Mesendoderm (in vitro differentiated cells): ENCODE data around the gene CPT1B.

ENCODE experiments used
- DNase-seq: peaks from one replicate; pipeline ENCODE4 v3.0.0; 2013
- H2AK5ac ChIP-seq: 2 replicates; pipeline ENCODE4 v1.6.1; 2013; ENCODE audit warnings: low read length, inconsistent platforms
- H2BK120ac ChIP-seq: 2 replicates; pipeline ENCODE4 v1.6.1; 2013; ENCODE audit warnings: low read depth, mild to moderate bottlenecking, low read length, moderate library complexity, mixed read lengths
- H2BK15ac ChIP-seq: replicated peaks from 2 replicates; pipeline ENCODE4 v1.6.1; 2013; ENCODE audit warnings: low read depth, mild to moderate bottlenecking, moderate library complexity
- H2BK5ac ChIP-seq: 2 replicates; pipeline ENCODE4 v1.6.1; 2013; ENCODE audit warnings: low read length, inconsistent platforms
- H3K18ac ChIP-seq: 2 replicates; pipeline ENCODE4 v1.6.1; 2013; ENCODE audit warnings: mild to moderate bottlenecking, low read length, mixed read lengths
- H3K23ac ChIP-seq: one replicate; pipeline ENCODE4 v1.6.1; 2013; ENCODE audit warnings: low read length
- H3K27ac ChIP-seq: 2 replicates; pipeline ENCODE4 v1.5.1; 2013; ENCODE audit warnings: low read depth, mild to moderate bottlenecking, inconsistent platforms, low read length, moderate library complexity
- H3K27me3 ChIP-seq: 2 replicates; pipeline ENCODE4 v1.6.1; 2013; ENCODE audit warnings: low read length, control low read depth, mild to moderate bottlenecking, inconsistent platforms; ENCODE audit not compliant: insufficient read depth, poor library complexity
- H3K36me3 ChIP-seq: 2 replicates; pipeline ENCODE4 v1.6.1; 2013; ENCODE audit warnings: low read length, inconsistent platforms; ENCODE audit not compliant: control insufficient read depth, insufficient read depth
- H3K4ac ChIP-seq: one replicate; pipeline ENCODE4 v1.6.1; 2013; ENCODE audit warnings: low read depth, mild to moderate bottlenecking, low read length, moderate library complexity
- H3K4me1 ChIP-seq: 2 replicates; pipeline ENCODE4 v1.6.1; 2013; ENCODE audit warnings: low read depth, low read length, inconsistent platforms; ENCODE audit not compliant: control insufficient read depth
- H3K4me2 ChIP-seq: 2 replicates; pipeline ENCODE4 v1.6.1; 2013; ENCODE audit warnings: low read length
- H3K4me3 ChIP-seq: 2 replicates; pipeline ENCODE4 v1.5.1; 2013; ENCODE audit warnings: mild to moderate bottlenecking, low read length
- H3K56ac ChIP-seq: one replicate; pipeline ENCODE4 v1.6.1; 2013; ENCODE audit warnings: low read length
- H3K79me1 ChIP-seq: 2 replicates; pipeline ENCODE4 v1.6.1; 2013; ENCODE audit warnings: low read length, inconsistent platforms
- H3K79me2 ChIP-seq: 2 replicates; pipeline ENCODE4 v1.6.1; 2013; ENCODE audit warnings: mild to moderate bottlenecking, low read length; ENCODE audit not compliant: control insufficient read depth, insufficient read depth
- H3K9ac ChIP-seq: 2 replicates; pipeline ENCODE4 v1.6.1; 2013; ENCODE audit warnings: low read length, inconsistent platforms
- H4K5ac ChIP-seq: one replicate; pipeline ENCODE4 v1.6.1; 2013; ENCODE audit warnings: low read length
- H4K8ac ChIP-seq: one replicate; pipeline ENCODE4 v1.6.1; 2013; ENCODE audit warnings: low read depth, mild to moderate bottlenecking, control low read depth, low read length, moderate library complexity
- WGBS: extraction: QIAGEN DNeasy Blood & Tissue Kit; methylation state at CpG from one replicate; pipeline ENCODE4 v1.1.7; 2013; ENCODE audit warnings: low lambda C conversion rate, missing lambda C conversion rate; ENCODE audit not compliant: insufficient coverage; ENCODE audit errors: extremely low coverage; 5-methylcytosine and 5-hydroxymethylcytosine counted together

CPT1B gene

DNA sequence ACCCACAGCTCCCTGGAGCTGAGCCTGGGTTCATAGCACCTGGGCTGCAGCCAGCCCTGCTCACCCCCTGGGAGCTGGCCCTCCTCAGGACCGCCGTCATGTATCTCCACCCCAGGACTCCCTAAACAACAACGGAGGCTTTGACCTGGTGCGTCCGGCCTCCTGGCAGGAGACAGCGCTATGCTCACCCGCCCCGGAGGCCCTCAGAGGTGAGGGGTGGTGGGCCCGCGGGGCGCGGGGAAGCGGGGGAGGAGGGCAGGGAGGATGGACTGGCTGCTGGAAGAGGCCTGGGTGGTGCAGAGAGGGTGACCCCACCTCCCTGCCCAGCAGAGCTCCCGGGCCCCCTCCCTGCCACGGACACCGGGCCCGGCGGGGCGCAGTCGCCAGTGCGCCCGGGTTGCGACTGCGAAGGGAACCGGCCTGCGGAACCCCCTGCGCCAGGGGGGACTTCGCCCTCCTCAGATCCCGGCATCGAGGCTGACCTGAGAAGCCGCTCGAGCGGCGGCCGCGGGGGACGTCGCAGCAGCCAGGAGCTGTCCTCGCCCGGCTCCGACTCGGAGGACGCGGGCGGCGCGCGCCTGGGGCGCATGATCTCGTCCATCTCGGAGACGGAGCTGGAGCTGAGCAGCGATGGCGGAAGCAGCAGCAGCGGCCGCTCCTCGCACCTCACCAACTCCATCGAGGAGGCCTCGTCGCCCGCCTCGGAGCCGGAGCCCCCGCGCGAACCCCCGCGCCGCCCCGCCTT is 25.5 kb upstream of the CPT1B start:
- Histone ChIP-seq H2BK5ac (no peak overlapping the region), H3K56ac (no peak overlapping the region), H3K23ac (no peak overlapping the region), H3K4ac (no peak overlapping the region), H3K36me3 (no peaks in the 10 kb centered on the region), H3K27me3 (peaks cover 5% of the 10 kb centered on the region), H2AK5ac (no peak overlapping the region), H3K79me1 (no peaks in the 10 kb centered on the region), H3K4me2 (no peak overlapping the region), H4K8ac (no peak overlapping the region), H3K18ac (no peak overlapping the region), H2BK120ac (no peak overlapping the region), H3K79me2 (no peaks in the 10 kb centered on the region), H3K4me3 (no peak overlapping the region), H4K5ac (no peak overlapping the region), H3K9ac (no peak overlapping the region), H3K4me1 (no peaks in the 10 kb centered on the region), H3K27ac (no peak overlapping the region), H2BK15ac (no peak overlapping the region)
- WGBS: no CpG with 5 or more reads among the region's 70 CpGs
- no peak for DNase-seq

DNA sequence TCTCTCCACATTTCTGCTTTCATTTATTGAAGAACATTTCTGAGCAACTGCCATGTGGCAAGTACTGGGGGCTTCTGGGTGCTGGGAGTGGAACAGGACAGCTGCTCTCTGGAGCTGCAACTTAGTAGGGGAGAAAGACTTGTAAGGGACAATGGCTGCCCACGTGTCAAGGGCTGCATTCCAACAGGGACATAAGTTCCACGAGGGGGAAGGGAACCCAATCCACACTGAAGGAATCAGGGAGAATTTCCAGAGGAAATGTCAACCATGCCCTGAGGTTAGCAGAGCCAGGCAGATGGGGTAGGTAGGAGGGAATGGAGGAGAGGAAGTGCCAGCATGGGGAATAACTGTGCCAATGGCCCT is 24.1 kb upstream of the CPT1B start:
- Histone ChIP-seq H3K27ac (no peak overlapping the region), H3K79me2 (no peaks in the 10 kb centered on the region), H2AK5ac (no peak overlapping the region), H2BK5ac (no peak overlapping the region), H4K5ac (no peak overlapping the region), H3K36me3 (no peaks in the 10 kb centered on the region), H3K56ac (no peak overlapping the region), H3K4me2 (no peak overlapping the region), H3K4ac (no peak overlapping the region), H2BK15ac (no peak overlapping the region), H3K27me3 (peaks cover 5% of the 10 kb centered on the region), H3K79me1 (no peaks in the 10 kb centered on the region), H4K8ac (no peak overlapping the region), H2BK120ac (no peak overlapping the region), H3K4me3 (no peak overlapping the region), H3K9ac (no peak overlapping the region), H3K23ac (no peak overlapping the region), H3K18ac (no peak overlapping the region), H3K4me1 (no peaks in the 10 kb centered on the region)
- no peak for DNase-seq
- WGBS: no CpG with 5 or more reads among the region's 2 CpGs

- Histone ChIP-seq H2BK15ac (no peak overlapping the region), H2BK120ac (no peak overlapping the region), H3K23ac (no peak overlapping the region), H3K4me1 (no peaks in the 10 kb centered on the region), H3K4me3 (no peak overlapping the region), H2BK5ac (no peak overlapping the region), H3K4ac (no peak overlapping the region), H3K56ac (no peak overlapping the region), H3K27ac (no peak overlapping the region), H3K18ac (no peak overlapping the region), H4K8ac (no peak overlapping the region), H4K5ac (no peak overlapping the region), H3K9ac (no peak overlapping the region), H3K36me3 (no peaks in the 10 kb centered on the region), H3K79me1 (no peaks in the 10 kb centered on the region), H3K4me2 (no peak overlapping the region), H3K79me2 (no peaks in the 10 kb centered on the region), H2AK5ac (no peak overlapping the region), H3K27me3 (peaks cover 5% of the 10 kb centered on the region)
- DNase-seq: no peak
- WGBS: no CpG with 5 or more reads among the region's 12 CpGs
These were observed 23.6 kb upstream of the CPT1B start for GRCh38 chr22:50601669-50602337.

GRCh38 chr22:50600967-50601668 is 22.9 kb upstream of the CPT1B start:
- no peak overlapping the region for H3K4me3 ChIP-seq
- H3K27ac ChIP-seq: no peak overlapping the region
- DNase-seq: no peak
- H3K9ac ChIP-seq: no peak overlapping the region
- no peak overlapping the region for H3K18ac ChIP-seq
- no peaks in the 10 kb centered on the region for H3K4me1 ChIP-seq
- no peaks in the 10 kb centered on the region for H3K79me2 ChIP-seq
- WGBS: no CpG with 5 or more reads among the region's 52 CpGs
- no peak overlapping the region for H2BK5ac ChIP-seq
- H3K79me1 ChIP-seq: no peaks in the 10 kb centered on the region
- H3K4ac ChIP-seq: no peak overlapping the region
- H3K27me3 ChIP-seq: peaks cover 5% of the 10 kb centered on the region
- no peak overlapping the region for H4K8ac ChIP-seq
- H3K56ac ChIP-seq: no peak overlapping the region
- H3K4me2 ChIP-seq: no peak overlapping the region
- H3K36me3 ChIP-seq: no peaks in the 10 kb centered on the region
- H2AK5ac ChIP-seq: no peak overlapping the region
- H2BK120ac ChIP-seq: no peak overlapping the region
- H4K5ac ChIP-seq: no peak overlapping the region
- no peak overlapping the region for H3K23ac ChIP-seq
- H2BK15ac ChIP-seq: no peak overlapping the region

DNA sequence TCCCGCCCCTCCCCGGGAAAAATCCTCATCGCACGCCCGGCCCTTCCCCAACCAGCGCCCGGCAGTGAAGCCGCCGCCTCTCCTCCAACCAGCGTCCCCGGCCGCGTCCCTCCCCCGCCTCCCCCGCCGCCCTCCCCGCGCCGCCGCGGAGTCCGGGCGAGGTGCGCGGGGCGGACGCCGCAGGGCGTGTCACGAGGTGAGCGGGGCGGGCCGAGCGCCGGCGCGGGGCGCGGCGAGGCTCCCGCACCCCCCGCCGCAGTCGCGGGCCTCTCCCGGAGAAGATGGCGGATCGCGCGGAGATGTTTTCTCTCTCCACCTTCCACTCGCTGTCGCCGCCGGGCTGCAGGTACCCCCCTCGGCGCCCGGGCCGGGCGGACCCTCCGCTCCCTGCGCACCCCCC is 22.3 kb upstream of the CPT1B start, which contains the start of gene MAPK8IP2:
TSS of gene MAPK8IP2 (plus strand) at position 256 of the 400 bp plus-strand sequence. CDS start at position 282, 26 bp downstream.
- DNase-seq: no peak
- no peak within 1 kb of the TSS for H2BK120ac ChIP-seq
- no peak within 1 kb of the TSS for H3K27ac ChIP-seq

More for the DNA sequence above, 22.3 kb upstream of the CPT1B start, which contains the start of gene MAPK8IP2:
- no peak within 1 kb of the TSS for H3K4me2 ChIP-seq
- H2AK5ac ChIP-seq: no peak within 1 kb of the TSS
- no peak within 1 kb of the TSS for H2BK15ac ChIP-seq
- no peak within 1 kb of the TSS for H3K9ac ChIP-seq
- H3K18ac ChIP-seq: no peak within 1 kb of the TSS
- H3K79me2 ChIP-seq: no peaks in the 10 kb centered on the region
- H3K56ac ChIP-seq: no peak within 1 kb of the TSS
- H3K79me1 ChIP-seq: no peaks in the 10 kb centered on the region
- no peak within 1 kb of the TSS for H3K4me3 ChIP-seq
- no peak within 1 kb of the TSS for H2BK5ac ChIP-seq
- H3K4ac ChIP-seq: no peak within 1 kb of the TSS
- H3K4me1 ChIP-seq: no peaks in the 10 kb centered on the region
- WGBS: no CpG with 5 or more reads among the region's 61 CpGs
- H3K27me3 ChIP-seq: peaks cover 5% of the 10 kb centered on the region
- H4K5ac ChIP-seq: no peak within 1 kb of the TSS
- no peaks in the 10 kb centered on the region for H3K36me3 ChIP-seq
- H3K23ac ChIP-seq: no peak within 1 kb of the TSS
- H4K8ac ChIP-seq: no peak within 1 kb of the TSS
